Duodenal mucosa (tissue), 2 donors: Measurements from ENCODE around the gene FGFR3.

Source experiments
- H3K27ac ChIP-seq: one replicate; pipeline ENCODE4 v1.7.0; 2013; ENCODE audit warnings: low read depth, low read length
- H3K27me3 ChIP-seq, 2 donors: one replicate each; pipeline ENCODE4 v1.7.0; 2013; ENCODE audit warnings: low read length in 2 of 2, control low read depth in 1 of 2; ENCODE audit not compliant: insufficient read depth in 2 of 2, control insufficient read depth in 1 of 2
- H3K36me3 ChIP-seq, 2 donors: one replicate each; pipeline ENCODE4 v1.7.0; 2013; ENCODE audit warnings: low read length in 2 of 2, control low read depth in 1 of 2; ENCODE audit not compliant: insufficient read depth in 2 of 2, control insufficient read depth in 1 of 2
- H3K4me1 ChIP-seq, 2 donors: one replicate each; pipeline ENCODE4 v1.7.0; 2013; ENCODE audit warnings: low read length in 2 of 2, control low read depth in 1 of 2; ENCODE audit not compliant: insufficient read depth in 2 of 2, control insufficient read depth in 1 of 2
- H3K4me3 ChIP-seq, 2 donors: one replicate each; pipeline ENCODE4 v1.7.0; 2013; ENCODE audit warnings: low read length in 2 of 2, low read depth in 1 of 2
- H3K9ac ChIP-seq, 2 donors: one replicate each; pipeline ENCODE4 v1.7.0; 2013; ENCODE audit warnings: low read length in 2 of 2, low read depth in 1 of 2
- H3K9me3 ChIP-seq, 2 donors: one replicate each; pipeline ENCODE4 v1.7.0; 2013; ENCODE audit warnings: low read length in 2 of 2, control low read depth in 1 of 2; ENCODE audit not compliant: control insufficient read depth in 1 of 2

The FGFR3 gene

DNA sequence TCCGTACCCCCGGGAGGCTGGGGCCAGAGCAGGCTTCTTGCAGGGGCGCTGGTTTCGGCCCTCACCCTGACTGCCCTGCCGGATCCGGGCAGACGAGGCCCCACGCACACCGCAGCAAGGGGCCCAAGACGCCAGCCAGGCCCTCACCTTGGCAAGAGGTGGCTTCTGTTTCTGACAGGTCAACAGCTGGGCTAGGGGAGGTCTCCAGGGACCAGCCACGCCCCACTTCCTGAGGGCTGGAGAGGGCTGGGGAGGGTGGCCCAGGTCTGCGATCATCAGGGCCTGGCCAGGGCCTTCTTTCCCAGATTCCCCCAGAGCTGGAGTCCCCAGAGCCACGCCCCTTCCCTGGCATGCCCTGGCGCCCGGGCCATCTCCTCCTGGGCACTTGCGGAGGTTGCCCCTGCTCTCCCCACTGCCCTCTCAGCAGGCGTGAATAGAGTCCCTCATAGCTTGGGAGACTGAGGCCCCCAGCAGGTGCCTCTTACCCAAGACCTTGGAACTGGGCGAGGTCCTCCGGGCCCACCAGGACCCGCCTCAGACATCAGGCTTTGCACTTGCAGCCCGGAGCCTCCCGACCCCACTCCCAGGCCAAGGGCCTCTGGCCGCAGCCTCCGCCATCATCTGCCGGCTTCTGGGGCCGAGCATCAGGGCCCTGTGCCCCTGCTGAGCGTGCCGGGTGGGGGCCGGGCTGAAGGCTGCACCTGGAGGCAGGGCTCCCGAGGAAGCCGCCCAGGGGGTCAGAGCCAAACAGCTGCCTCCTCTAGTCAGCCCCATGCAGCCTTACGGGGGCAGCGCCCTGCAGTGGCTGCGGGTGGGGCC lies 6.3 kb upstream of the FGFR3 start:
- no peak overlapping the region for H3K9ac ChIP-seq
- no peak overlapping the region for H3K4me3 ChIP-seq
- H3K4me1 ChIP-seq = peaks cover 3 to 5% of the 10 kb centered on the region in 2 donors
- no peaks in the 10 kb centered on the region for H3K9me3 ChIP-seq
- no peaks in the 10 kb centered on the region for H3K36me3 ChIP-seq
- no peak overlapping the region for H3K27ac ChIP-seq
- H3K27me3 ChIP-seq = no peaks in the 10 kb centered on the region

- Histone ChIP-seq H3K9me3 (no peaks in the 10 kb centered on the region), H3K9ac (no peak overlapping the region), H3K27me3 (no peaks in the 10 kb centered on the region), H3K36me3 (no peaks in the 10 kb centered on the region), H3K27ac (no peak overlapping the region), H3K4me1 (peaks cover 3 to 5% of the 10 kb centered on the region in 2 donors), H3K4me3 (no peak overlapping the region)
These were observed 5.5 kb upstream of the FGFR3 start for GRCh38 chr4:1787411-1788077.

DNA sequence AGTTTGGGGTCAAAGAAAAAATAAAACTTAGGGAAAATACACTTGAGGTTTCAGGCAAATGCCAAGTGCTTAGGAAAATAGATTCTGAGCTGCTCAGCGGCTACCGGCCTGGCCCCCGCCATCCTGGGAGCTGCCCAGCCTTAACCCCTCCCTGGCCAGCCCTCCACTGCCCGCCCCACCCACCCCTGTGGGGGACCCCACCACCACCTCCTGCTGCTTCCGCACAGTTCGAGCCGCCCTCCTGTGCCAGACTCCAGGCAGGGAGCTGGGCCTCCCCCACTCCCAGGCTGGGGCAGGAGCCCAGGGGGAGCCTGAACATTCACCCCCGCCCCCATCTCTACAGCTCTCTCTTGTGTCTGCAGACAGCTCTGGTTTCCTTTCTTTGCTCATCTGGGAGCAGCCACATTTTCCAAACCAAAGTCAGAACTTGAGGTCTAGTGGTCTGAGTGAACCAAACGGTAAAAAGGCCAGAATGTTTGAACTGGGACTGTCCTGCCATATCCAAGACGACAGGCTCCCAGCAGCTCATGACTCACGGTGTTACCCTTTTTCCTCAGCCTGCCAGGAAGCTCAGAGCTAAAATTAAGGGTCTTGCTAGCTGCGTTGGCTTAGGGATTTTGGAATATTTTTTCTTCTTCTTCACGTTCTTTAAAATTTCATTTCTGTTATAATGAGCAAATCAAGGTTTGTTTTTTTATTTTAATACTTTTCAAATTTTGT lies 4.7 kb upstream of the FGFR3 start:
- H3K4me1 ChIP-seq = peaks cover 3 to 5% of the 10 kb centered on the region in 2 donors
- no peak overlapping the region for H3K27ac ChIP-seq
- H3K9ac ChIP-seq = no peak overlapping the region
- H3K36me3 ChIP-seq = no peaks in the 10 kb centered on the region
- no peaks in the 10 kb centered on the region for H3K9me3 ChIP-seq
- no peak overlapping the region for H3K4me3 ChIP-seq
- no peaks in the 10 kb centered on the region for H3K27me3 ChIP-seq

- Histone ChIP-seq H3K9ac (no peak overlapping the region), H3K36me3 (no peaks in the 10 kb centered on the region), H3K4me1 (peaks cover 3 to 11% of the 10 kb centered on the region in 2 donors), H3K27ac (no peak overlapping the region), H3K4me3 (no peak overlapping the region), H3K9me3 (no peaks in the 10 kb centered on the region), H3K27me3 (peaks cover 0 to 2% of the 10 kb centered on the region in 2 donors)
These were observed 3.5 kb upstream of the FGFR3 start for GRCh38 chr4:1789552-1789951.

- H3K9ac ChIP-seq = no peak overlapping the region
- no peak overlapping the region for H3K4me3 ChIP-seq
- H3K27ac ChIP-seq = no peak overlapping the region
- H3K36me3 ChIP-seq = no peaks in the 10 kb centered on the region
- H3K4me1 ChIP-seq = peaks cover 3 to 11% of the 10 kb centered on the region in 2 donors
- no peaks in the 10 kb centered on the region for H3K9me3 ChIP-seq
- H3K27me3 ChIP-seq = peaks cover 0 to 2% of the 10 kb centered on the region in 2 donors
These were observed 3.1 kb upstream of the FGFR3 start for GRCh38 chr4:1790005-1790404.

- Histone ChIP-seq H3K4me1 (peaks cover 16 to 21% of the 10 kb centered on the region in 2 donors), H3K27ac (no peak overlapping the region), H3K27me3 (peaks cover 9 to 16% of the 10 kb centered on the region in 2 donors), H3K9ac (no peak overlapping the region), H3K36me3 (no peaks in the 10 kb centered on the region), H3K4me3 (peak overlapping the region in 1 of 2 donors; percentile 16), H3K9me3 (no peaks in the 10 kb centered on the region)
These were observed 798 bp upstream of the FGFR3 start for GRCh38 chr4:1792158-1792831.

DNA sequence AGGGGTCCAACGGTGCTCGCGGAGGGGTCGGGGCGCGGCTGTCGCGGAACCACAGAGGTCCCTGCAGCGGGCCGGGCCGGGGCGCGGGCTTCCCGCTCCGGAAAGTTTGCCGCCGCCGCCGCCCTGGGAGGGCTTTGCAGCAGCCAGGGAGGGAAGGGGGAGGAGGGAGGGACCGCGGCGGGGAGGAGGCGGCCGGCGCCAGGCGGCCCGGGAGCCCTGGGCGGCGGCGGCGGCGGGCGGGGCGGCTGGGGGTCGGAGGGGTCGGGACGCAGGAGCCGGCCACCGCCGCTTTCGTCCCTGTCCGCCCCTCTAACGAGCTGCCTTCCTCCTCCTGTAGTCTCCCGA lies 375 bp downstream of the FGFR3 start:
- no peaks in the 10 kb centered on the region for H3K9me3 ChIP-seq
- no peak overlapping the region for H3K27ac ChIP-seq
- H3K4me3 ChIP-seq = peak overlapping the region in 1 of 2 donors; percentile 72
- H3K36me3 ChIP-seq = no peaks in the 10 kb centered on the region
- H3K27me3 ChIP-seq = peaks cover 9 to 16% of the 10 kb centered on the region in 2 donors
- H3K9ac ChIP-seq = no peak overlapping the region
- peaks cover 22 to 31% of the 10 kb centered on the region in 2 donors for H3K4me1 ChIP-seq

DNA sequence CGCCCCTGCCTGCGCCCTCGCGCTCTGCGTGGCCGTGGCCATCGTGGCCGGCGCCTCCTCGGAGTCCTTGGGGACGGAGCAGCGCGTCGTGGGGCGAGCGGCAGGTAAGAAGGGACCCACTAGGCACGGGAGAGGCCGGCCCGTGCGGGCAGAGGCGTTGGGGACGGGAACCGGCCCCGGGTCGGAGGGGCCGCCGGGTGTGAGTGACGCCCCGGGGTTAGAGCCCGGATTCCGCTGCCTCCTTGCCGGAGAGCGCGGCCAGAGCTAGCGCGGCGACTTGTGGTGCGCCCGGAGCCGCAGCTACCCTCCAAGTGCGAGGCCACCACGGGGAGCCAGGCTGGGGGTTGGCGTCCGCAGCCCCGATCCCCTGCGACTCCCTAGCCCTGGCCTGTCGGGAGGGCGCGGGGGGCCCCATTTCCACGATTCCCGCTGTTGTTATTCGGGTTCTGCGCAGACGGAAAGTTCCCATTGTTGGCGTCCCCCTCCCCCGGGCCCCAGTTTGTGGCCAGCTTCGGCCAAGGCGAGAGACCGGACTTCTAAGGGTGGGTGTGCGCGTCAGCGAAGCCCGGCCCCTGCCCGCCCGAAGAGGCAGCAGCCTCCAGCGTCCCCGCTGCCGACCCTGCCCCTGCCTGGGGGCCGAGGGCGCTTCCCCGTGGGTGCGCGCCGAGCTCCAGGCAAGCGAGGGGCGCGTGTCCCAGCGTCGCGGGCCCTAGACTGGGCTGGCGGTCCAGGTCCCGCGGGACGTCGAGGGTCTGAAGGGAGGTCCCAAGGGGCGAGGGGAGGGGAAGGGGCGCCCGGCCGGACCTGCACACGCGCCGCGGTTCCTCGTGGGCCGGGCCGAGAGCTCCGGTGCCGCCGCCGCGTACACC lies 1.1 kb downstream of the FGFR3 start:
- H3K4me1 ChIP-seq = peaks cover 29 to 38% of the 10 kb centered on the region in 2 donors
- no peaks in the 10 kb centered on the region for H3K36me3 ChIP-seq
- peaks cover 9 to 16% of the 10 kb centered on the region in 2 donors for H3K27me3 ChIP-seq
- H3K4me3 ChIP-seq = peak overlapping the region; percentile 66 to 72
- H3K9me3 ChIP-seq = no peaks in the 10 kb centered on the region
- peak overlapping the region; percentile 32 for H3K27ac ChIP-seq
- H3K9ac ChIP-seq = peak overlapping the region; percentile 54 to 64

DNA sequence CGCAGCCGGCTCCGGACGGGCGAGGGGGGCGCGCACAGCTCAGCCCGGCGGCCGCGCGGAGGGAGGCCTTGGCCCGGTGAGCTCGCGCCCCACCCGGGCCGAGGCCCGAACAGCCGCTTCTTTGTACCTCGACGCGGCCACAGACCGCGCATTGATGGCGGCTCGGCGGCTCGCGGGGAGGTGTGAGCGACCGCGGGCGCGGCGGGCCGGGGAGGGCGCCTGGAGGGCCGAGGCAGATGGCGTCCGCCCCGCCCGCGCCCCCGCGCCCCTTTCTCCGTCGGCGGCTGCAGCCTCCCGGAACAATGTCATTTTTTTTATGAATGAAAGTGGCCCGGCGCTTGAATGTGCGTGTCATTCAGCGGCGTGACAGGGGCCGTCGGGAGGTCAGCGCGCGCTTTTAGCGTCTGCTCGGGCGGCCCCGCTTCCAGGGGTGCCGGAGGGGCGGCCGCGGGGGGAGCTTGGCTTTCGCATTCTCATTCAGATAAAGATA lies 1.8 kb downstream of the FGFR3 start:
- peaks cover 9 to 16% of the 10 kb centered on the region in 2 donors for H3K27me3 ChIP-seq
- H3K36me3 ChIP-seq = no peaks in the 10 kb centered on the region
- H3K9ac ChIP-seq = peak overlapping the region in 1 of 2 donors; percentile 64
- H3K27ac ChIP-seq = peak overlapping the region; percentile 56
- H3K9me3 ChIP-seq = no peaks in the 10 kb centered on the region
- H3K4me1 ChIP-seq = peaks cover 35 to 44% of the 10 kb centered on the region in 2 donors
- peak overlapping the region; percentile 66 to 72 for H3K4me3 ChIP-seq
